ENCODE data around the gene LCN6.

DNA sequence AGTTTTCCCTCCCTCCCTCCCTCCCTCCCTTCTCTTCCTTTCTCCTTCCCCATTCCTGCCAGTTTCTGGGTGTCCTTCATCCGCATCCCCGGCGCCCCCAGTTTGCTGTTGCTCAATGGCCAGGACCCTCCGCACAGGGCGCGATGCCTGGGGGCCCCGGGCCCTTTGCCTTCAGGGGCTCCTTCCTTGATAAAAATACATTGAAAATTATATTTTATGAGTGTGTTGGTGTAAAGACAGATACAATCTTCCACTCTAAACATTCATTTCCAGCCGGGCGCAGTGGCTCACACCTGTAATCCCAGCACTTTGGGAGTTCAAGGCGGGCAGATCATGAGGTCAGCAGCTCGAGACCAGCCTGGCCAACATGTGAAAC is 53.5 kb downstream of the LCN6 start:
- TF ChIP-seq EZH2 (IDR thresholded peaks at IDR 0.05; ENCODE audit: insufficient read depth, low read length): no peak
- TF ChIP-seq, protein P1, sequence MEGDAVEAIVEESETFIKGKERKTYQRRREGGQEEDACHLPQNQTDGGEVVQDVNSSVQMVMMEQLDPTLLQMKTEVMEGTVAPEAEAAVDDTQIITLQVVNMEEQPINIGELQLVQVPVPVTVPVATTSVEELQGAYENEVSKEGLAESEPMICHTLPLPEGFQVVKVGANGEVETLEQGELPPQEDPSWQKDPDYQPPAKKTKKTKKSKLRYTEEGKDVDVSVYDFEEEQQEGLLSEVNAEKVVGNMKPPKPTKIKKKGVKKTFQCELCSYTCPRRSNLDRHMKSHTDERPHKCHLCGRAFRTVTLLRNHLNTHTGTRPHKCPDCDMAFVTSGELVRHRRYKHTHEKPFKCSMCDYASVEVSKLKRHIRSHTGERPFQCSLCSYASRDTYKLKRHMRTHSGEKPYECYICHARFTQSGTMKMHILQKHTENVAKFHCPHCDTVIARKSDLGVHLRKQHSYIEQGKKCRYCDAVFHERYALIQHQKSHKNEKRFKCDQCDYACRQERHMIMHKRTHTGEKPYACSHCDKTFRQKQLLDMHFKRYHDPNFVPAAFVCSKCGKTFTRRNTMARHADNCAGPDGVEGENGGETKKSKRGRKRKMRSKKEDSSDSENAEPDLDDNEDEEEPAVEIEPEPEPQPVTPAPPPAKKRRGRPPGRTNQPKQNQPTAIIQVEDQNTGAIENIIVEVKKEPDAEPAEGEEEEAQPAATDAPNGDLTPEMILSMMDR (IDR thresholded peaks at IDR 0.05; ENCODE audit: insufficient read depth, low read depth, low read length): no peak

Measured in astrocyte (in vitro differentiated cells and primary cell).